ENCODE measurements around the gene PRICKLE1. TPM values are rescaled to one million over a fixed set of nuclear protein-coding genes. Genes with fewer than 3 reads are reported as not detected.

Gene PRICKLE1
- total and polyA plus RNA-seq, 2 donors (not counting 3 experiments of a cell fraction or from before 2014, with no cell fraction given) = 34.3 to 86.0 TPM

- H3K9me1 ChIP-seq (replicated peaks; ENCODE audit: control insufficient read depth, extremely low read depth, insufficient read depth, low read length) = no peaks in the 10 kb centered on the region
- DNase-seq (ENCODE audit: low read depth, low spot score) = peak; percentile 55
- TF ChIP-seq GATA2 (IDR thresholded peaks at IDR 0.05; ENCODE audit: insufficient read depth, insufficient read length, low read depth, low read length) (no peak), POLR2A (IDR thresholded peaks at IDR 0.05; ENCODE audit: low read depth, low read length) (peak; percentile 15), CTCF (IDR thresholded peaks at IDR 0.05; ENCODE audit: extremely low read depth in 1 of 2, insufficient read depth in 1 of 2, low read depth in 1 of 2, low read length in 2 of 2) (peak; percentile 34 to 71)
- H3K79me2 ChIP-seq (ENCODE audit: control insufficient read depth, insufficient read depth, low read length) = peaks cover 56% of the 10 kb centered on the region
- no TSS peak for BruUV-seq (replicated peaks)
- H4K20me1 ChIP-seq (replicated peaks; ENCODE audit: control insufficient read depth, extremely low read depth, insufficient read depth, low read length) = no peaks in the 10 kb centered on the region
- POLR2A ChIA-PET = interaction anchor here (0.7 to 2.5 kb wide), 3 partner anchors 194 to 691 kb away, joined by 3 to 6 read pairs (median 3); no protein-coding TSS in a partner anchor
- peaks cover 45% of the 10 kb centered on the region for H3K4me1 ChIP-seq (ENCODE audit: control insufficient read depth, extremely low read depth, insufficient read depth, low read length)
- CTCF ChIA-PET = interaction anchor here (1.1 to 3.2 kb wide), 5 partner anchors 106 to 749 kb away, joined by 3 to 21 read pairs (median 10); no protein-coding TSS in a partner anchor
- peak overlapping the region; percentile 28 for H2AFZ ChIP-seq (ENCODE audit: low read depth, low read length)
- H3K9me3 ChIP-seq (replicated peaks; ENCODE audit: control insufficient read depth, insufficient read depth, low read length) = no peaks in the 10 kb centered on the region
- intact Hi-C loops (cut with micrococcal nuclease) (loop anchor here (1.0 kb wide), 2 partner anchors 106 to 694 kb away; no protein-coding TSS in a partner anchor), dilution Hi-C loops (cut with MboI; ENCODE audit: extremely low pct_ligation_motif_present, low sequenced_read_pairs) (loop anchor here (10.0 kb wide), 1 partner anchor 696 kb away; no protein-coding TSS in a partner anchor)
- H3K4me3 ChIP-seq (replicated peaks in 1 of 3; ENCODE audit: insufficient read depth in 1 of 3, low read depth in 1 of 3, low read length in 3 of 3) = peak overlapping the region; percentile 81 to 99 (median 86)
- peak overlapping the region; percentile 90 for H3K9ac ChIP-seq (replicated peaks; ENCODE audit: extremely low read depth, insufficient read depth, low read length)
- peaks cover 0 to 2% of the 10 kb centered on the region in 2 experiments for H3K36me3 ChIP-seq (ENCODE audit: control insufficient read depth in 2 of 2, extremely low read depth in 1 of 2, insufficient read depth in 2 of 2, low read length in 2 of 2)
- peak; percentile 70 for FAIRE-seq
- no peaks in the 10 kb centered on the region for H3K27me3 ChIP-seq (ENCODE audit: control insufficient read depth in 2 of 2, insufficient read depth in 2 of 2, low read length in 2 of 2)
- H3K4me2 ChIP-seq (ENCODE audit: insufficient read depth, low read length) = peak overlapping the region; percentile 98
- H3K27ac ChIP-seq (ENCODE audit: insufficient read depth, low read depth, low read length) = peak overlapping the region; percentile 59
These were observed 752 bp downstream of the PRICKLE1 start for GRCh38 chr12:42588524-42589464.

Measured in endothelial cell of umbilical vein (primary cell).